Gastrocnemius medialis (tissue), 4 donors: ENCODE results near the gene ZNF724.

Experiments used
- CTCF ChIP-seq, 5 experiments: fragments of 450-650 bp in 3 of 5; fragments of 200-600 bp in 2 of 5; sonication (generic) in 2 of 5; IDR thresholded peaks in 4 of 5; conservative IDR thresholded peaks in 1 of 5; 1 replicate in 4 of 5; 2 replicates in 1 of 5; pipeline ENCODE4 v1.5.1; 2016 to 2019; ENCODE audit warnings: antibody characterized with exemption in 5 of 5, mild to moderate bottlenecking in 3 of 5, moderate library complexity in 3 of 5
- POLR2A ChIP-seq, 2 donors: fragments of 450-650 bp; IDR thresholded peaks; one replicate each; pipeline ENCODE4 v1.6.1; 2017; ENCODE audit warnings: antibody characterized with exemption in 2 of 2, mild to moderate bottlenecking in 2 of 2, moderate library complexity in 2 of 2

- TF ChIP-seq CTCF (IDR thresholded peaks at IDR 0.05 in 4 of 5, conservative IDR thresholded peaks at IDR 0.05 in 1 of 5) = no peak
- TF ChIP-seq POLR2A (IDR thresholded peaks at IDR 0.05) = no peak
These were observed 10.8 kb upstream of the ZNF724 start for GRCh38 chr19:23260956-23261355.
